CD4-positive, alpha-beta T cell treated with Interleukin-21 for 1 hour (primary cell): ENCODE results near the gene NUP153.
"Not testable (repeated sequence)": the region's sequence is repeated elsewhere in the genome, so short reads cannot be mapped to it uniquely, and the experiment has no call there.

Experiments used
- DNase-seq: peaks from one replicate; pipeline ENCODE4 v3.0.0-alpha.2; 2020

The NUP153 gene

DNA sequence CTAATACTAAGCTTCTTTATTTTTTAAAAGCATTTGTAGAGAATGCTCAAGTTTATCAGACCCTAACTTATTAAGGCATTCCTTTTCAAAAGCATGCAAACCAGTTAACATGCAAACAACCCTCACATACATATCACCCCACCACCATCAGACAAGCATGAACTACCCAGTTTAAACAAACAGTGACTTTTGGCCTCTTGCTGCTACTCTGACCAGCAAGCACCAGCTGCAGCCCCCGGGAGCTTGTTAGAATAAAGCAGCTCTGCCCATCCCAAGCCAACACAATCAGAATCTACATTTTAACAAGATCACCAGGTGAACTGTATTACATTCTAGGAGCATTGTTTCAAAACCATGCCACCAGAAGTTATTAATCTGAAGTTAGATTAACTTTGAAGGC, 5.9 kb upstream of the NUP153 start:
- DNase-seq = no peak

GRCh38 chr6:17710331-17710730, 3.6 kb upstream of the NUP153 start:
- no peak for DNase-seq

DNA sequence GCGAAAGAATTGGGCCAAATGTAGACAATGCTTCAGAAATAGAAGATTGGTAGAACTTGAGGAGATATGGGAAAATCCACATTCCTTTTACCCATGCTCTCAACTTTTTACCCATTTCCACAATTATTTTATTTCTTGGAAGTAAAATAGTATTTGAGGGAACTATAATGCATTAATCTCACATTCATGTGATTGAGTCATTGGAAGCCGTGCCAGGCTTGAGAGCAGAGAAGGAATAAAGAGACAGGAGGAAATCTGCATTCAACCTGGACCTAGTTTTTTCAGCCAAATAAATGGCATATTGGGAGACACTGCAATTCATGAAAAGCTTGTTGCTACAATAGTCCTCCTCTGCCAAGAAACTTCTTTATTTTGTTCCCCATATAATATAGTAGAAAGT, 2.8 kb upstream of the NUP153 start:
- no peak for DNase-seq

- DNase-seq = not testable (repeated sequence)
Observed at GRCh38 chr6:17708035-17708434, 1.3 kb upstream of the NUP153 start.

- DNase-seq = no peak
Observed at GRCh38 chr6:17707371-17707651, 586 bp upstream of the NUP153 start.

DNA sequence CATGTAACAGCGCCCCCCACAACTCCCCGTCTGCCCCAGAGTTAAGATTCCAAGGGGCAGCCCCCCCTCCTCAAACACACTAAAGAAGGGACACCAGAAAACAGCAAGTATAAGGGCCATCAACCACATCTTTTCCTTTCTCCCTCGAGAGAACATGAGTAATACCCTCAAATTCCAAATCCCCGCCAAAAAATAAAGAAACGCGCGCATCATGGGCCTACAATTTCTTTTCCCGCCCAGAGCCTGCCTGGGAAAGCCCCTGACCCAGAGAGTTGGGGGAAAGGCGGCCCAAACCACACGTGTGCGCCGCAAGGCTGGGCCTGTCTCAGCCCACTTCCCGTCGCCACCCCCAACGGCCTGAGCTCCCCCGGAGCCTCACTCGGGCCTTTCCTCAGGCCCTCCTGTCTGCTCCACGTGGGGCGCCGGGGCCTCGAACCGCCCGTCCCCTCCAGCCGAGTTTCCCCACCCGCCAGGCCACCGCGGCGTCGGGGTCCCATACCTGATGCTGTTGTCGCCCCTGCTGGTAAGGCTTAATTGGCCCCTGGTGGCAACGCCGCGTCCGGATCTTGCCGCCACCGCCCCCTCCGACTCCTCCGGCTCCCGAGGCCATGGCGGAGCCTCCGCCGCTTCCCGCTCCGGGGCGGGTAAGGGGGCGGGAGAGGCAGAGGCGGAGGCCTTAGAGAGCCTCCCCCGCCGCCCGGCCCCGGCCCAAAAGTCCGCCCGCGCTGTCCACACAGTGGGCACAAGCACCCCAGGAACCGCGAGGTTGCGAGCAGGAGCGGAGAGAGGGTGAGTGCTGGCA, 746 bp downstream of the NUP153 start:
- DNase-seq = peak; percentile 92

- DNase-seq = no peak
Observed at GRCh38 chr6:17705428-17705777, 1.3 kb downstream of the NUP153 start.

DNA sequence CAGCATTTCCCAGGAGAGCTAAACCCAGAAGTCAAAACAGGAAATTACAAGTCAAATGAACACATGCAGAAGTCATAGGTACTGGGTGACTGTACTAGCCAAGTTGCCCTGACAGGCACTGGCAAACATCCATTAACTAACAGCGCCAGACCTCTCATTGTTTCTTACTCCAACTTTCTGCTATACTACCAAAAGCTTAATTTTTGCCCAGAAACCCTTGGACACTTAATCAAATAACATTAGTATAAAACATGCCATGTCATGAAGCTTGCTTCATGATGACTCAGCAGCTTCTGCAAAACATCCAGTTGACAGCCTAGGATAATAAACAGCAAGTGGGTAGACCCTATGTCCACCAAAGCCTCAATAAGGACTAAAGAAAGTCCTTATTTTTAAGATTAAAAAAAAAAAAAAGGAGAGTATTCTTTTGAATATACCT, 3.5 kb downstream of the NUP153 start:
- DNase-seq = peak; percentile 41

- no peak for DNase-seq
Observed at GRCh38 chr6:17700421-17701416, 6.0 kb downstream of the NUP153 start.

DNA sequence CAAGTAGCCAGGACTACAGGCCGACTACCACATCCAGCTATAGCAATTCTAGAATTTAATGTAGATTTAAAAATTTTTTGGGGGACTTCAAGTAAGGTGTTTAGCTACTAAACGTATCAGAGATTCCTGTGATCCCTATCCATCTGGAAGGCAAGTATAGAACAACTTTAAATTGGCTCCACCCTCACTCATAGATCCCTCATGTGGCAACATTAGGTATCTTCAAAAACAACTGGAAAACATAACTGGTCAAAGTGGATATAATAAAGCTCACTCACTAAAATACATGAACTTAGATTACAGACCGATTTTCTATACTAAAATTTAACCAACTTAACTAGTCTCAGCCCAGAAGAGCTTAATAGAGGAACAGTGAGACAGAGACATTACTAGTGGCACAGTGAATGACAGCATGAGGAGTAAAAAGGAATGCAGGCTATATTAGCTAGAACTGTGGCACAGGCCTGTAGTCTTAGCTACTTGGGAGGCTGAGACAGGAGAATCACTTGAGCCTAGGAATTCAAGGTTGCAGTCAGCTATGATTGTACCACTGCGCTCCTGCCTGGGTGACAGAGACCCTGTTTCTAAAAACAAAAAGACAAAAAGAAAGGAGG, 14.7 kb downstream of the NUP153 start:
- no peak for DNase-seq

DNA sequence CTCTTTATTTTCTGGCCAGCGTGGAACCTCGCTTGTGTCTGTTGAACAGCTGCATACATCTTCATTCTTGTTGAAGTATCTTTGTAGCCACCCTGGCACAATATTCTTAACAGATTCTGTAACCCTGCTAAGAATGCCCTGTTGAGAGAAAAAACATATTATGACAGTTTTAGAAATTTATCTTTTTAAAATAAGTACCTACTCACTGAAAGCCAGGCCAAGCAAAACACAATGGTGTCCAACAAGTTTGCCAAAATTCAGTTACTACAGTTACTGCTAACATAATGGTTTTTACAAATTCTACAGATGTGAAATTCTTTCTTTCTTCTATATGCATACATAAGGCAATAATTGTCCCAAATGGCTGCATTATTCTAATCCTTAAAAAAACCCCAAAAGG, 18.2 kb downstream of the NUP153 start:
- DNase-seq = no peak

- DNase-seq = no peak
Observed at GRCh38 chr6:17687136-17687535, 19.6 kb downstream of the NUP153 start.

DNA sequence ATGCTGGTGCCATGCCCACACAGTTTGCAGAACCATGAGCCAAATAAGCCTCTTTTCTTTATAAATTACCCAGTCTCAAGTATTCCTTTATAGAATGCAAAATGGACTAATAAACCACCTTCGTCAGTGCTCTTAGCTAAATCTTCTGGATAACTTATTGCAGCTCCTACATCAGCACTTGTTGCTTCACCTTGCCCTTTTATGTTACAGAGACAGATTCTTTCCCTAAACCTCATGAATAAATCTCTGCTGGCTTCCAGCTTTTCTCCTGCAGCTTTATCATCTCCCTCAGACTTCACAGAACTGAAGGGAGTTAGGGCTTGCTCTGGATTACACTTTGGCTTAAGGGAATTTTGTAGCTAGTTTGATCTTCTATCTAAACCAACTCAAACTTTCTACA, 22.6 kb downstream of the NUP153 start:
- DNase-seq = no peak

DNA sequence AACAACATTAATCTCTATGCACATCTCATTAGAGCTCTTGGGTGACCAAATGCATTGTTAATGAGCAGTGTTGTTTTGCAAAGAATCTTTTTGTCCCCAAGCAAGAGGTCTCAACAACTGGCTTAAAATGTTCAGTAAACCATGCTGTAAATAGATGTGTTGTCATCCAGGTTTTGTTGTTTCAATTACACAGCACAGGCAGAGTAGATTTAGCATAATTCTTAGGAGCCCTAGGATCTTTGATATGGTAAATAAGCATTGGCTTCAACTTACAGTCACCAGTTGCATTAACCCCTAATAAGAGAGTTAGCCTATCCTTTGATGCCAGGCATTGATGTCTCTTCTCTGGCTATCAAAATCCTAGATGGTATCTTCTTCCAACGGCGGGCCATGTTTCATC, 23.3 kb downstream of the NUP153 start:
- no peak for DNase-seq

- DNase-seq = no peak
Observed at GRCh38 chr6:17679726-17680125, 27.0 kb downstream of the NUP153 start.

DNA sequence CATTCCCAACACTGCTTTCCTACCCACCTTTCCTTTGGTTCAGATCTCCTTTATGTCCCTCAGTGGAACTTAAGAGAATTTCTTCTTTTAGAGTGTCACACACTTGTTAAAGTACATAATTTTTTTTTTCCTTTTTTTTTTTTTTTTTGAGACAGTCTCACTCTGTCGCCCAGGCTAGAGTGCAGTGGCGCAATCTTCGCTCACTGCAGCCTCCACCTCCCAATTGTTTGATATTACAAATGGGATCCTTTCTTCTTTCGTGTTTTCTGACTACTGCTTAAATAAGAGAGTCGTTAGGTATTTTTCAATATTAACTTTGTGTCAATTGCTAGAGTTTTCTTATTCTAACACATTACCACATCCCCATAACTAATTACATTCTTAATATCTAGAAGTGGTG, 29.1 kb downstream of the NUP153 start:
- no peak for DNase-seq

DNA sequence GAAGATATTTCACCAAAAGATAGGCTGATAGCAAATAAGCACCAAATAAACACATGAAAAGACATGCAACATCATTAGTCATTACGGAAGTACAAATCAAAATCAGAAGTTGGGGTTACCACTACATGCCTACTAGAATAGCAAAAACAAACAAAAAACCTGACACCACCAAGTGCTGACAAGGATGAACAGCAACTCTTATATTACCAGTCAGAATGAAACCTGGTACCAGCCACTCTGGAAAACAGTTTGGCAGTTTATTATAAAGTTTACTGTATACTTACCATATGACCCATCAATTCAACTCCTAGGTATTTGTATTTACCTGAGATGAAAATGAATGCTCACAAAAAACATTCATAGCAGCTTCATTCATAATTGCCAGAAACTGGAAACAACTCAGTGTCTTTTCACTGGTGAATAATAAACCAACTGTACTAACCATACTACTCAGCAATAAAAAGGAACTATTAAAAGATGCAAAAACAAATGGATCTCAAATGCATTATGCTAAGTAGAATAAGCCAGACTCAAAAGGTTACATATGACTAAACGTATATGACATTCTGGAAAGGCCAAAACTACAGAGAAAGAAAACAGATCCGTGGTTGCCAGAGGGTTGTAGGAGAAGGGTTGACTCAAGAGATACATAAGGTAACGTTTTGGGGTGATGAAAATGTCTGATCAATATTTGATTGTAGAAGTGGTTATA, 33.0 kb downstream of the NUP153 start:
- peak; percentile 19 for DNase-seq

DNA sequence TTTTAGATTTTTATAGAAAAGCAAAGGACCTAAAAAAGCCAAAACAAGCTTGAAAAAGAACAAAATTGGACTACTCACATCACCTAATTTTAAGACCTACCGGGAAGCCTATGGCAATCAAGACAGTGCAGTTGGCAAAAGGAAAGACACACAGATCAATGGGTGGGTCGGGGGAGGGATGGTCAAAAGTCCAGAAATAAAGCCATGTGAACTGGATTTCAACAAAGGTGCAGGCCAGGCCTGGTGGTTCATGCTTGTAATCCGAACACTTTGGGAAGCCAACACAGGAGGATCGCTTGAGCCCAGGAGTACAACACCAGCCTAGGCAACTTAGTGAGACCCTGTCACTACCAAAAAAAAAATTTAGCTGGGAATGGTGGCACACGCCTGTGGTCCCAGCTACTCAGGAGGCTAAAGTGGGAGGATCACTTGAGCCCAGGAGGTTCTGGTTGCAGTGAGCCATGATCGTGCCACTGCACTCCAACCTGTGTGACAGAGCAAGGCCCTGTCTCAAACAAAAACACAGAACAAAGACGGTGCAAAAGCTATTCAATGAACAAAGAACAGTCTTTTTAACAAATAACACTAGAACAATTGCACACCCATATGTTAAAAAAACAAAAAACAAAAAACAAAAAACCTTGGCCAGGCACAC, 34.5 kb downstream of the NUP153 start:
- no peak for DNase-seq

DNA sequence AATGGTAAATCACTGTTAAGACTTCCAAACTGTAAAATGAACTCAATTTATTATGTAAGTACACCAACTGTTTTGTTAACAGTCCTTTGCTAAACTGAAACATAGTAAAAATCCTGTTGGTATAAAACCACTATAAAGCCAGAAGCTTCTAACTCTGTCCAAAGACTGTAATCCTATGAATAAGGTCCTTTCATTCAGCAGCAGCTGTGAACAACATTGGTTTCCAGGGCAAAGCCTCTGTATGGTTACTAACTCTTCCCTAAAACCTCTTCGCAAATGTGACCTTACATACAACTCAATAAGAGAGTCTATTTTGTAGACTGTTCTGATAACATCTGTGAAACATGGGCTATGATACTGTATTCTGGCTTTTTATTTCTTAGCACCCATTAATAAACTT, 40.1 kb downstream of the NUP153 start:
- no peak for DNase-seq

DNA sequence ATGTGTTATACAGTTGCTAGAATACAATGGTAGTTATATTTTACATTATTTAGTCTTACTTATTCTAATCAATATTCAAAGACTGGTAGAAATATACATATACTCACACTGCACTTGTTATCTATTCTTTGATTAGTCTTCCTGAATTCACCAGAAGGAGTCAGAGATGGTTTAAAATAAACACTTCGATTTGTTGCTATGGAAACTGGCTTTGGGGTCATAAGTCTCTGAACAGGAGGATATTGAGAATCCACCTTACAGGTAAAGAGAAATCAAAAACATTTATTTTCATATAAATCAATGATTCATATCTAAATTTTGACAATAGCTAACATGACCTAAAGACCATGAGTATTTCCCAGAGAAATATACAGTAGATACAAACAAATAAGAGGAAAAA, 41.6 kb downstream of the NUP153 start:
- peak; percentile 32 for DNase-seq

DNA sequence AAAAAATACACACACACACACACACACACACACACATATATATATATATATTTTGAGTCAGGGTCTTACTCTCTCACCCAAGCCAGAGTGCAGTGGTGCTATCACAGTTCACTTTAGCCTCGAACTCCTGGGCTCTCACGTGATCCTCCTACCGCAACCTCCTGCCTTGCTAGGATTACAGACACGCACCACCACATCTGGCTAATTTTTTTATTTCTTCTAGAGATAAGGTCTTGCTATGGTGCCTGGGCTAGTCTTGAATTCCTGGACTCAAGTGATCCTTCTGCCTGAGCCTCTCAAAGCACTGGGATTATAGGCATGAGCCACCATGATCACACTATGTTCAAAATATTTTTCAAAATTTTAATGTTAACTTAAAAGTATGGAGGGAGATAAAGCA, 43.5 kb downstream of the NUP153 start:
- no peak for DNase-seq

DNA sequence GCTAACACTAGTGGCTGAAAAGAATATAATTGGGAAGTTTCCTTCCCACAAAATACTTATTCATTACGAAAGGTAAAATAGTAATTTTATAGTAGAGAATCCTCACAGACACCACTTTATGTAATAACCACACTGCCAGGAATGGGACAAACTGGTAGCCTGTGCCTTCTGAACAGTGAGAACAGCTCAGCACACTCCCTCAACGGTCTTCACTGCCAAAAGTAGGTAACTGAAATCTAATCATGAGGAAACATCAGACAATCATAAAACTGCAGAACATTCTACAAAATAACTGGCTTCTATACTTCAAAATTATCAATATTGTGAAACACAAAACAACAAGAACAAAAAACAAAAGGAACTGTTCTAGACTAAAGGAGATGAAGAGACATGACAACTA, 44.1 kb downstream of the NUP153 start:
- DNase-seq = no peak

GRCh38 chr6:17656644-17657043, 50.1 kb downstream of the NUP153 start:
- DNase-seq = no peak
